OCI-LY1 (cell line): Measurements from ENCODE around the gene CBX8.

ENCODE experiments used
- EZH2 ChIP-seq: fragments of 200-600 bp; sonication (generic), shearing (Covaris generic); IDR thresholded peaks from 2 replicates; pipeline ENCODE4 v1.8.0; 2017; ENCODE audit warnings: borderline replicate concordance, mixed run types, mild to moderate bottlenecking, antibody characterized with exemption, low read length, moderate library complexity, mixed read lengths
- TF ChIP-seq, protein P1 (sequence below): fragments of 200-600 bp; sonication (generic), shearing (Covaris generic); IDR thresholded peaks from 2 replicates; pipeline ENCODE4 v1.5.1; 2017; ENCODE audit warnings: mild to moderate bottlenecking, antibody characterized with exemption, low read length, moderate library complexity, mixed read lengths

DNA sequence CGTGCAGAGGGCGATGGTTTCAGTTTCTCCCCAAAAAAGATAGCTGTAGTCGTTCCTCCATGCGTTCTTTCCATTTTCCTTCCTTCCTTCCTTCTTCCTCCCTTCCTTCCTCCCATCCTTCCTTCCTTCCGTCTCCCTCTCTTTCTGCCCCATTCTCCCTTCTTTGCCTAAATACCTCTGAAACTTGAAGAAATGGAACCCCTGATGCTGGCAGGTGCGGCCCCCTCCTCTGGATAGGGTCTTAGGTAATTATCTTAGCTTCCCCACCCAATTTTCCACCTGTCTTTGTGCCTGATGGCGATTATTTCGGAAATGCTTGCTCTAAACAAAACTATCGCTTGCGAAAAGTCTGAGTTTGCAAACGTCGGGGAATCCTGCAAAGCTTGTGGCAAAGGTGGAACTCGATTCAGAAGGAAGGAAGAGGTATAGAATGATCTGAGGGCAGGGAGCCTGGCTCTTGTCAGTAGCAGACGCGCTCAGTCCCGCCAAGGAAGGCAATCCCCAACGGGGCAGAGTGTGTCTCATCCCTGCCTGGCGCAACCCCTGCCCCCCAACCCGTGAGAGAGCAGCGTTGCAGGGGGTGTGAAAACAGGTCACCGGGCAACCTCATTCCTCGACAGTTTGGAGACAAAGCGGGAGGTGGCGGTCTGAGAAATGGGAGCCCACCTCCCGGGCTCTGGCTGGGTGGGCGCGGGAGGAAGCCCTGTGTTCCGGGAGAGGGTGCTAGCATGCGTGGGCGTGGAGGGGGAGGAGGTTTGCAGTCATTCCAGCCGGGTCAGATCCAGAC lies 2.9 kb upstream of the CBX8 start:
- TF ChIP-seq EZH2 = no peak
- TF ChIP-seq, protein P1, sequence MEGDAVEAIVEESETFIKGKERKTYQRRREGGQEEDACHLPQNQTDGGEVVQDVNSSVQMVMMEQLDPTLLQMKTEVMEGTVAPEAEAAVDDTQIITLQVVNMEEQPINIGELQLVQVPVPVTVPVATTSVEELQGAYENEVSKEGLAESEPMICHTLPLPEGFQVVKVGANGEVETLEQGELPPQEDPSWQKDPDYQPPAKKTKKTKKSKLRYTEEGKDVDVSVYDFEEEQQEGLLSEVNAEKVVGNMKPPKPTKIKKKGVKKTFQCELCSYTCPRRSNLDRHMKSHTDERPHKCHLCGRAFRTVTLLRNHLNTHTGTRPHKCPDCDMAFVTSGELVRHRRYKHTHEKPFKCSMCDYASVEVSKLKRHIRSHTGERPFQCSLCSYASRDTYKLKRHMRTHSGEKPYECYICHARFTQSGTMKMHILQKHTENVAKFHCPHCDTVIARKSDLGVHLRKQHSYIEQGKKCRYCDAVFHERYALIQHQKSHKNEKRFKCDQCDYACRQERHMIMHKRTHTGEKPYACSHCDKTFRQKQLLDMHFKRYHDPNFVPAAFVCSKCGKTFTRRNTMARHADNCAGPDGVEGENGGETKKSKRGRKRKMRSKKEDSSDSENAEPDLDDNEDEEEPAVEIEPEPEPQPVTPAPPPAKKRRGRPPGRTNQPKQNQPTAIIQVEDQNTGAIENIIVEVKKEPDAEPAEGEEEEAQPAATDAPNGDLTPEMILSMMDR = no peak
